GM21723 (cell line): Measurements from ENCODE around the gene COBL.

Experiments
- ATAC-seq: cut with Tn5 transposase; IDR thresholded peaks from one replicate; pipeline ENCODE4 v1.9.1; 2021; ENCODE audit warnings: mild to moderate bottlenecking, moderate library complexity; ENCODE audit not compliant: unreplicated experiment

COBL gene

GRCh38 chr7:51082096-51082840 lies 234.3 kb downstream of the COBL start:
- no peak for ATAC-seq

GRCh38 chr7:51081270-51081890 lies 235.2 kb downstream of the COBL start:
- ATAC-seq = no peak

- no peak for ATAC-seq
Measured at GRCh38 chr7:51080622-51081269, 235.9 kb downstream of the COBL start.

- ATAC-seq = no peak
Measured at GRCh38 chr7:51080216-51080615, 236.4 kb downstream of the COBL start.

GRCh38 chr7:51079494-51079893 lies 237.1 kb downstream of the COBL start:
- no peak for ATAC-seq

- ATAC-seq = no peak
Measured at GRCh38 chr7:51078653-51079052, 238.0 kb downstream of the COBL start.

- ATAC-seq = no peak
Measured at GRCh38 chr7:51077987-51078370, 238.6 kb downstream of the COBL start.

GRCh38 chr7:51077316-51077986 lies 239.2 kb downstream of the COBL start:
- no peak for ATAC-seq

GRCh38 chr7:51075681-51076580 lies 240.7 kb downstream of the COBL start:
- ATAC-seq = no peak

- no peak for ATAC-seq
Measured at GRCh38 chr7:51073171-51073570, 243.4 kb downstream of the COBL start.

- no peak for ATAC-seq
Measured at GRCh38 chr7:51072281-51072680, 244.3 kb downstream of the COBL start.

GRCh38 chr7:51071427-51071826 lies 245.2 kb downstream of the COBL start:
- no peak for ATAC-seq

- ATAC-seq = no peak
Measured at GRCh38 chr7:51070151-51070550, 246.5 kb downstream of the COBL start.

GRCh38 chr7:51069411-51070083 lies 247.1 kb downstream of the COBL start:
- ATAC-seq = no peak

- no peak for ATAC-seq
Measured at GRCh38 chr7:51068401-51068800, 248.2 kb downstream of the COBL start.

GRCh38 chr7:51067757-51068156 lies 248.9 kb downstream of the COBL start:
- no peak for ATAC-seq

GRCh38 chr7:51067258-51067657 lies 249.4 kb downstream of the COBL start:
- no peak for ATAC-seq

- ATAC-seq = no peak
Measured at GRCh38 chr7:51066405-51066882, 250.2 kb downstream of the COBL start.

- ATAC-seq = no peak
Measured at GRCh38 chr7:51065766-51066165, 250.8 kb downstream of the COBL start.

- no peak for ATAC-seq
Measured at GRCh38 chr7:51064688-51065087, 251.9 kb downstream of the COBL start.
